ENCODE data around the gene MROH7.

MROH7 gene

GRCh38 chr1:54705153-54705552 lies 63.6 kb downstream of the MROH7 start:
- no peak for DNase-seq (ENCODE audit: extremely low read depth, low read depth)
- no peak overlapping the region for H3K4me3 ChIP-seq (replicated peaks; ENCODE audit: low read depth, low read length)
- TF ChIP-seq, protein P1, sequence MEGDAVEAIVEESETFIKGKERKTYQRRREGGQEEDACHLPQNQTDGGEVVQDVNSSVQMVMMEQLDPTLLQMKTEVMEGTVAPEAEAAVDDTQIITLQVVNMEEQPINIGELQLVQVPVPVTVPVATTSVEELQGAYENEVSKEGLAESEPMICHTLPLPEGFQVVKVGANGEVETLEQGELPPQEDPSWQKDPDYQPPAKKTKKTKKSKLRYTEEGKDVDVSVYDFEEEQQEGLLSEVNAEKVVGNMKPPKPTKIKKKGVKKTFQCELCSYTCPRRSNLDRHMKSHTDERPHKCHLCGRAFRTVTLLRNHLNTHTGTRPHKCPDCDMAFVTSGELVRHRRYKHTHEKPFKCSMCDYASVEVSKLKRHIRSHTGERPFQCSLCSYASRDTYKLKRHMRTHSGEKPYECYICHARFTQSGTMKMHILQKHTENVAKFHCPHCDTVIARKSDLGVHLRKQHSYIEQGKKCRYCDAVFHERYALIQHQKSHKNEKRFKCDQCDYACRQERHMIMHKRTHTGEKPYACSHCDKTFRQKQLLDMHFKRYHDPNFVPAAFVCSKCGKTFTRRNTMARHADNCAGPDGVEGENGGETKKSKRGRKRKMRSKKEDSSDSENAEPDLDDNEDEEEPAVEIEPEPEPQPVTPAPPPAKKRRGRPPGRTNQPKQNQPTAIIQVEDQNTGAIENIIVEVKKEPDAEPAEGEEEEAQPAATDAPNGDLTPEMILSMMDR (IDR thresholded peaks at IDR 0.05; ENCODE audit: low read depth, low read length, missing control alignments), result no peak

DNA sequence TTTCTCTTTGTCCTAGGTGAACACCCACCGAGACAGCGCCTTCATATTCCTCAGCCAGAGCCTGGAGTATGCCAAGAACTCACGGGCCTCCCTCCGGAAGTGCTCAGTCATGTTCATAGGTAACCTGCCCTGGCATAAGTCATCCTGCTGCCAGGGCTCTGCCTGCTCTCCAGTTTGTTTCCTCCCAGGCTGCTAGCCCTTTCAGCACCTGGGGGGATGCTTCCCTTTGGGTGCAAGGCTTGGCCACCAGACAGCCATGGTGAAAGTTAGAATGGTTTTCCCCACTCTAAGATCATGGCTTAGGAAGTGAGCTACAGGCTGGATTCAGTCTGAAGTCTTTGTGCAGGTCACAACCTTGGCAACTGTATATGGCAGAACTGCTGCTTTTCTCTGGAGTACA lies 64.8 kb downstream of the MROH7 start:
- TF ChIP-seq, protein P1 (IDR thresholded peaks at IDR 0.05; ENCODE audit: low read depth, low read length, missing control alignments), result no peak
- no peak overlapping the region for H3K4me3 ChIP-seq (replicated peaks; ENCODE audit: low read depth, low read length)
- DNase-seq (ENCODE audit: extremely low read depth, low read depth), result no peak

DNA sequence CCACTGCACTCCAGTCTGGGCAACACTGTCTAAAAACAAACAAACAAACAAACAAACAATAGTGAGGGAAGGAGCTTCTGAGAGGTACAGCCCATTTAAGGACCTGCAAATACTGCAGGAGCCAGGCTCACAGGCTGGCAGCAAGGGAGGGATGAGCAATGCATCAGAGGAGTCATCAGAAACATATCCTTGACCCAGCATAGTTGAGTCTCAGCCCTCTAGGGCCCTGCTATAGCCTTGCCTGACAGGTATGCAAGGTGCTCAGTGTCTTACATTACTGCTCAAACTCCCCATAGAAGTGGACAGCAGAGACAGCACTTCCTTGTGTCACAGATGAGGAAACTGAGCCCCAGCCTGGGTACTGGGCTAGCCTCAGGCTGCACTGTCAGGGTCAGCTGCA lies 66.8 kb downstream of the MROH7 start:
- no peak overlapping the region for H3K4me3 ChIP-seq (replicated peaks; ENCODE audit: low read depth, low read length)
- no peak for DNase-seq (ENCODE audit: extremely low read depth, low read depth)
- TF ChIP-seq, protein P1 (IDR thresholded peaks at IDR 0.05; ENCODE audit: low read depth, low read length, missing control alignments), result no peak

DNA sequence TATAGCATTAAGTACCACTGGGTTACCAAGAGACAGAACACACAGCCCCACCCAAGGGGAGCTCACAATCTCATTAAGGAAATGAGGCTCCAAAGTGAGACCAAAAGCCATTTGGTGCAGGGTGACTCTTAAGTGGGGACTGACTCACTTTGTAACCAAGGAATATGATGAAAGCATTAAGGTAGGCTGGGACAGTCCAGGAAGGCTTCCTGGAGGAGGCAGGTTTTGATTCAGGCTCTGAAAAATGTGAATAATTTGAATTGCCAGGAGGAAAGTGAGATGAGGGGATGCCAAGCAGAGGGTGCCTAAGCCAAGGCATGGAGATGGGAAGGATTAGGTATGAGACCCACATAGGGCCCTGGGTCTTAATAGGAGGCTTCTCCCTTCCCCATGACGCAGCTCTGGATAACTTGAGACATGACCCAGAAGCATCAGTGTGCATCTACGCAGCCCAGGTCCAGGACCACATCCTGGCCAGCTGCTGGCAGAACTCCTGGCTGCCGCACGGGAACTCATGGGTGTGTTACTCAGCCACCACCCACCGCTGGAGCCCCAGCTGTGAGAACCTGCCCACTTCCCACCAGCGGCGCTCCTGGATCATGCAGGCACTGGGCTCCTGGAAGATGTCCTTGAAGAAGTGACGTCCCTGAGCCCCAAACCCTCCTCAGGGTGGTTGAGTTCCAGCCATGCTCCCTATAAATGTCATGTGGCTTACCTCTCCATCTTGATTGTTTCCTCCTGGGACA lies 68.1 kb downstream of the MROH7 start:
- H3K4me3 ChIP-seq (replicated peaks; ENCODE audit: low read depth, low read length), result no peak overlapping the region
- TF ChIP-seq, protein P1 (IDR thresholded peaks at IDR 0.05; ENCODE audit: low read depth, low read length, missing control alignments), result no peak
- no peak for DNase-seq (ENCODE audit: extremely low read depth, low read depth)

GRCh38 chr1:54710434-54710833 lies 68.8 kb downstream of the MROH7 start:
- no peak for DNase-seq (ENCODE audit: extremely low read depth, low read depth)
- TF ChIP-seq, protein P1 (IDR thresholded peaks at IDR 0.05; ENCODE audit: low read depth, low read length, missing control alignments), result no peak
- no peak overlapping the region for H3K4me3 ChIP-seq (replicated peaks; ENCODE audit: low read depth, low read length)

- no peak overlapping the region for H3K4me3 ChIP-seq (replicated peaks; ENCODE audit: low read depth, low read length)
- DNase-seq (ENCODE audit: extremely low read depth, low read depth), result no peak
- TF ChIP-seq, protein P1 (IDR thresholded peaks at IDR 0.05; ENCODE audit: low read depth, low read length, missing control alignments), result no peak
Observed at GRCh38 chr1:54710841-54711240, 69.3 kb downstream of the MROH7 start.

DNA sequence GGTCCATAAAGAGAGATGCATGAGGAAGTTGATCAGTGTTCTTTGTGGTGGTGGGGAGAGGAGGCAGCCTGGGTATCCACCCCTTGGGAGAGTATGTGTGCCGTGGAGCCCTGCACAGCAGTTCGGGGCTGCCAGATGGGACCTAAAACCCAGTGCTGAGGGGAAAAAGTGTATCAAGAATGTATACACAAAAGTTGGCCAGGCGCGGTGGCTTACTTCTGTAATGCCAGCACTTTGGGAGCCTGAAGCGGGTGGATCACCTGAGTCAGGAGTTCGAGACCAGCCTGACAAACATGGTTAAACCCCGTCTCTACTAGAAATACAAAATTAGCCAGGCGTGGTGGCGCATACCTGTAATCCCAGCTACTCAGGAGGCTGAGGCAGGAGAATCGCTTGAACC lies 70.0 kb downstream of the MROH7 start:
- no peak for DNase-seq (ENCODE audit: extremely low read depth, low read depth)
- H3K4me3 ChIP-seq (replicated peaks; ENCODE audit: low read depth, low read length), result no peak overlapping the region
- TF ChIP-seq, protein P1 (IDR thresholded peaks at IDR 0.05; ENCODE audit: low read depth, low read length, missing control alignments), result no peak

Measured in HFF-Myc (cell line).